ENCODE measurements around the gene TENM4.

Gene TENM4

DNA sequence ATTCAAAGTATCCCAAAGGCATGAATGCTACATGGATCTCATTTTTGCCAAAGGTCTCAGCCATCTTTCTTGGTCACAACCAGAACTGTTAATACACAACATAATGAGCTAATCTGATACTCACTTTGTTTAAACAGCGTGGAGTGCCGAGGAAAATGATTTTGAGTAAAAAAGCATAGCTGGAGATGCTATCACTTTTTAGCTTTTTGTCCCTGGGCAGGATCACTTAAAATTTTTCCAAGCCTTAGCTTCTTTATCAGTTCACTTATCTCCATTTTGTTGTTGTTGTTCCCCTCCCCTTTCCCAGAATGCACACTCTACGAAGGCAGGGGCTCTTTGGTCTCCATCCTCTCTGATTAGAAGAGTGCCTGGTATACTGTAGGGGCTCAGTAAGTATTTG lies 636.8 kb downstream of the TENM4 start:
- TF ChIP-seq, protein P1, sequence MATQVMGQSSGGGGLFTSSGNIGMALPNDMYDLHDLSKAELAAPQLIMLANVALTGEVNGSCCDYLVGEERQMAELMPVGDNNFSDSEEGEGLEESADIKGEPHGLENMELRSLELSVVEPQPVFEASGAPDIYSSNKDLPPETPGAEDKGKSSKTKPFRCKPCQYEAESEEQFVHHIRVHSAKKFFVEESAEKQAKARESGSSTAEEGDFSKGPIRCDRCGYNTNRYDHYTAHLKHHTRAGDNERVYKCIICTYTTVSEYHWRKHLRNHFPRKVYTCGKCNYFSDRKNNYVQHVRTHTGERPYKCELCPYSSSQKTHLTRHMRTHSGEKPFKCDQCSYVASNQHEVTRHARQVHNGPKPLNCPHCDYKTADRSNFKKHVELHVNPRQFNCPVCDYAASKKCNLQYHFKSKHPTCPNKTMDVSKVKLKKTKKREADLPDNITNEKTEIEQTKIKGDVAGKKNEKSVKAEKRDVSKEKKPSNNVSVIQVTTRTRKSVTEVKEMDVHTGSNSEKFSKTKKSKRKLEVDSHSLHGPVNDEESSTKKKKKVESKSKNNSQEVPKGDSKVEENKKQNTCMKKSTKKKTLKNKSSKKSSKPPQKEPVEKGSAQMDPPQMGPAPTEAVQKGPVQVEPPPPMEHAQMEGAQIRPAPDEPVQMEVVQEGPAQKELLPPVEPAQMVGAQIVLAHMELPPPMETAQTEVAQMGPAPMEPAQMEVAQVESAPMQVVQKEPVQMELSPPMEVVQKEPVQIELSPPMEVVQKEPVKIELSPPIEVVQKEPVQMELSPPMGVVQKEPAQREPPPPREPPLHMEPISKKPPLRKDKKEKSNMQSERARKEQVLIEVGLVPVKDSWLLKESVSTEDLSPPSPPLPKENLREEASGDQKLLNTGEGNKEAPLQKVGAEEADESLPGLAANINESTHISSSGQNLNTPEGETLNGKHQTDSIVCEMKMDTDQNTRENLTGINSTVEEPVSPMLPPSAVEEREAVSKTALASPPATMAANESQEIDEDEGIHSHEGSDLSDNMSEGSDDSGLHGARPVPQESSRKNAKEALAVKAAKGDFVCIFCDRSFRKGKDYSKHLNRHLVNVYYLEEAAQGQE (IDR thresholded peaks at IDR 0.05; ENCODE audit: insufficient read depth in 1 of 2, low read depth in 2 of 2, low read length in 2 of 2): no peak
- no peak for TF ChIP-seq TAF1 (IDR thresholded peaks at IDR 0.05; ENCODE audit: borderline replicate concordance, insufficient read depth, low read length)
- no peak for TF ChIP-seq SIN3A (IDR thresholded peaks at IDR 0.05; ENCODE audit: borderline replicate concordance, insufficient read depth, low read length)
- no peak for TF ChIP-seq FOXP2 (optimal IDR thresholded peaks at IDR 0.05; ENCODE audit: borderline replicate concordance, extremely low read depth, extremely low read length, insufficient read depth)
- no peak for TF ChIP-seq POLR2AphosphoS5 (IDR thresholded peaks at IDR 0.05; ENCODE audit: low read depth, low read length)

DNA sequence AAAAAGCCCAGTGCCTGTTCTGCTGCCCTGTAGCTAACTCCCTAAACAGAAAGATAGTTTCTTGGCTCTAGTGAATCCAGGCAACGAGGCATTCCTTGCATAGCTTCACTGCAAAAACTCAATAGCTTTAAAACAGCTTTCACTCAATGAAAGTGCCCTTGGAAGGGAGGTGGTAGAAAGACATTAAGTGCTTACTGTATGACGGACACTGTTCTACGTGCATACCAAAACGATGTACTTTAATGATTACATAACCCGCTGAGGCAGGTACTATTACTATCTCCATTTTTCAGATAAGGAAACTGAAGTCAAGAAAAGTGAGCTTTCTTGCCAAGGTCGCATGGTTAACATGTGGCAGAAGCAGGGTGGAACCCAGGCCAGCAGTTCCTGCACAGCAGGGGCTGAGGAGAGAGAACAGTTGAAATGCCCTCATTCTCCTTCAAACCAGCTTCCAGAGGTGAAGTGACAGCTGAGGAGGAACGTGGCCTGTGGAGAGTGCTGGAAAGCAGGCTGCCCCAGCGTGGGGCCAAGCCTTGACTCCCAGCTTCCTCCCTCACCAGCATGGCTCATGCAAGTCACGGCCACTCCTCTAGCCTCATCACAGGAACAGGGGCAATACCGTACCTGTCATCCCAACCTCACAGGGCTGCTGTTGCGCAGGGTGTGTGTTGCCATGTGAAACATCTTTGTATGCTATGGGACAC lies 638.6 kb downstream of the TENM4 start:
- TF ChIP-seq FOXP2 (optimal IDR thresholded peaks at IDR 0.05; ENCODE audit: borderline replicate concordance, extremely low read depth, extremely low read length, insufficient read depth) (no peak), SIN3A (IDR thresholded peaks at IDR 0.05; ENCODE audit: borderline replicate concordance, insufficient read depth, low read length) (no peak), POLR2AphosphoS5 (IDR thresholded peaks at IDR 0.05; ENCODE audit: low read depth, low read length) (no peak), TAF1 (IDR thresholded peaks at IDR 0.05; ENCODE audit: borderline replicate concordance, insufficient read depth, low read length) (no peak)
- TF ChIP-seq, protein P1 (IDR thresholded peaks at IDR 0.05; ENCODE audit: insufficient read depth in 1 of 2, low read depth in 2 of 2, low read length in 2 of 2): no peak

DNA sequence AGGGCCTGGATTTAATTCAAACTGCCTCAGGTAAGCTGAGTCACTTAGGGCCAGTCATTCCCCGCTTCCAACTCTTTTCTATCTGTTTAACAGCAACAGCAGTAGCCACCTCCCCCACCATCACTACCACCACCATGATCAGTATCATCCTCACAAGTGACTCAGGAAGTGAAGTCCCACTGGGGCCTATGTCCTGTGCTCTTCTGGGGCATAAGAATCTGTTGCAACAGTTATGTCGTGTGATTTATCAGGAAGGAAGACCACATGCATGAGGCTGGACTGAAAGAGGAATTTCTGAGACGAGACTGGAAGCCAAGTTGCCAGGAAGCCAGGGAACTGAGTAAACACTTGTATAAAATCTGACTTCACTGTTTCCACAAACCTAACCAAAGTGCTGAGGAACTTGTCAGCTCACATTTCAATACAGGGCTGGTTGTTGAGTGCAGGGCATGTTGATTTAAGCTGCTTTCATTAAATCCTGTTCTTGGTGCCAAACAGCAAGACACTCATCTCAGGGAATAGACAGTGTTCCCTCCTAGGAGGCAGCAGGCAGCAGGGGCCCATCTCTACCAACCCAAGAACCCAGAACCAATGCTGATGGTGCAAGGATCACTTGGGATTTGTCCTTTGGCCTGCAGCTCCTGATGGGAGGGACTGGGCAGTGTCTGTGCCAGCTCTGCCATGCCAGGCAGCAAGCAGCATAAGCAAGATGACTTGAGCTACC lies 639.5 kb downstream of the TENM4 start:
- 0 out of 2 replicates have a peak, but pooled peaks have one; percentile 75 for TF ChIP-seq SIN3A (IDR thresholded peaks at IDR 0.05; ENCODE audit: borderline replicate concordance, insufficient read depth, low read length)
- no peak for TF ChIP-seq FOXP2 (optimal IDR thresholded peaks at IDR 0.05; ENCODE audit: borderline replicate concordance, extremely low read depth, extremely low read length, insufficient read depth)

DNA sequence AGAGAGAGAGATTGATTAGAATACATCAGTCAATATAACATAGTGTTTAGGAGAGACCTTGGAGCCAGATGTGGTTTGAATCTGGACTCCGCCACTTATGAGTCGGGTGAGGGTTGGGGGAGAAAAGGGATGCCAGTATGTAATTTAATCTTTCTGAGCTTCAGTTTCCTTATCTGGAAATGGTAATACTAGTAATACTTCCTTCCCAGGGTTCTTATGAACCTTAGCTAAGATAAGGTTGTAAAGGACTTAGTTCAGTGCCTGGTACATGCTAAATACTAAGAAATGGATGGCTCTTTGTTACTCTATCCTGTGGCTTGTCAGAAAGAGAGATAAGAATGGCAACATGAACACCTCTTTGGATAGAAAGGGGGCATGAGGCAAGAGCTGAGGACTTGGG lies 640.1 kb downstream of the TENM4 start:
- TF ChIP-seq, protein P1 (IDR thresholded peaks at IDR 0.05; ENCODE audit: insufficient read depth in 1 of 2, low read depth in 2 of 2, low read length in 2 of 2): no peak
- no peak for TF ChIP-seq SIN3A (IDR thresholded peaks at IDR 0.05; ENCODE audit: borderline replicate concordance, insufficient read depth, low read length)
- TF ChIP-seq TAF1 (IDR thresholded peaks at IDR 0.05; ENCODE audit: borderline replicate concordance, insufficient read depth, low read length): no peak

DNA sequence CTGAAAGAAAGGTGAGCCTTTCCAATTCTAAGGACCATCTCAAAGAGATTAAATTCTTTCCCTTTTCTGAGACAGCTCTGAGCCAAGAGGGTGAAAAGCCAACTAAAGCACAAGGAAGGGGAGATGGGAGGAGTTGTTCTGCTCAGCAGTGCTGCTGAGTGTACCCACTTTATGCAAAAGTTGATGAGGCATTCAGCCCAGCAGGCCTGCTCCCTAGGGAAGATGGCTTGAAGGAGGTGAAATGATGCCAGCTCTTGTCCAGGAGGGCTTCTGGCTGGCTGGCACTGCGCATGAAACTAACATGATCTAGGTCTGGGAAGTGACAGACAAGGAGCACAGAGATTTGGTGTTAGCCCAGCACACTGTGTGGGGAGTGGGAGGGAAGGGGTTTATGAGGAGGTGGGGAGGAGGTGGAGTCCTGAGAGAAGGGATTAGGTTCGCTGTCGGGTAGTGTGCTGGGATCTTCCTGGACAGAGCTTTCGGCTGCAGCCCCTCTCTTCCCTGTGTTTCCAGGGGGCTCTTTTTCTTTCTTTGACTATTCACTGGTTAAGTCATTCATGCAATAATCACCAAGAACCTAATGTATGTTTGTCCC lies 640.6 kb downstream of the TENM4 start:
- TF ChIP-seq, protein P1 (IDR thresholded peaks at IDR 0.05; ENCODE audit: insufficient read depth in 1 of 2, low read depth in 2 of 2, low read length in 2 of 2): no peak
- no peak for TF ChIP-seq SIN3A (IDR thresholded peaks at IDR 0.05; ENCODE audit: borderline replicate concordance, insufficient read depth, low read length)
- TF ChIP-seq TAF1 (IDR thresholded peaks at IDR 0.05; ENCODE audit: borderline replicate concordance, insufficient read depth, low read length): no peak
- no peak for TF ChIP-seq POLR2AphosphoS5 (IDR thresholded peaks at IDR 0.05; ENCODE audit: low read depth, low read length)
